BE2C (cell line): ENCODE measurements around the gene NUTM1.

Source experiments
- DNase-seq: peaks from one replicate; pipeline ENCODE4 v3.0.0-alpha.2; 2020
- H3K27me3 ChIP-seq: fragments of 250-450 bp; sonication (Bioruptor Pico); 2 replicates; pipeline ENCODE4 v1.5.1; 2020; ENCODE audit warnings: mild to moderate bottlenecking
- H3K36me3 ChIP-seq: fragments of 250-450 bp; sonication (Bioruptor Pico); 2 replicates; pipeline ENCODE4 v1.5.1; 2020; ENCODE audit warnings: mild to moderate bottlenecking
- H3K4me1 ChIP-seq: fragments of 250-450 bp; sonication (Bioruptor Pico); 2 replicates; pipeline ENCODE4 v1.5.1; 2020
- H3K4me3 ChIP-seq: 2 replicates; pipeline ENCODE4 v1.5.1; 2011; ENCODE audit warnings: low read depth, low read length
- H3K9me3 ChIP-seq: fragments of 250-450 bp; sonication (Bioruptor Pico); 2 replicates; pipeline ENCODE4 v1.5.1; 2020
- TF ChIP-seq, protein P1 (sequence below): IDR thresholded peaks from 2 replicates; pipeline ENCODE4 v1.5.1; 2012; ENCODE audit warnings: mild to moderate bottlenecking, low read depth, low read length

Gene NUTM1

DNA sequence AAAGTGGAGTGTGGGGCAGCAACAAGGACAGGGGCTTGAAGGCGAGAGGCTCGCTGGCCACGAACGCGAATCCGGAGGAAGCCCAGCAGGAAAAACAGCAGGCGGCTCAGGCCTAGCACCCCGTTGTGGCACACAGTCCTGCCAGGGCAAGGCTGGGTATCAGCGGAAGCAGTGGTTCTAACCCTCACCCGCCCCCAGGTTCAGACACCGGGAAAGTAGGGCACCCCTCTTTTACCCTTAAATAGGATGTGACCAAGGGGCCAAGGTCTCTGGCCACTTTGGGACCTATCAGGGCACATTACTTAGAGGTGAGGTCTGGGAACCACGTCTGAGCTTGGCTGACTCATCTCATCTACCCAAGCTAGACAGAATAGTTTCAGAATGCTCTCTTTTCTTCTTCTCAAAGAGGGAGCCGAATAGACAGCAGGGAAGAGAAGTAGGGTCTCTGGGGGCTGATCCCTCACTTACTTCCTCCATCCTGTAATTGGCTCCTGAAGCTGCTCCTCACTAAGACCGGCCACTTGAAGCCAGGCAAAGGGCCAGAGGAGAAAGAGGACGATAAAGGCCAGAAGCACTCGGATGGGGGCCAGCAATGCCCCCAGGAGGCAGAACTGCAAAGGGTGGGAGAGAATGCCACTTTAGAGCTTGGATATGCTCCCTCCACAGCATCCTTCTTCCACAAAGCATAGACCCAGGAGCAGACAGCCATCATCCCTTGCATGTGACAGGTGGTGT lies 22.1 kb downstream of the NUTM1 start:
- Histone ChIP-seq H3K4me1 (no peaks in the 10 kb centered on the region), H3K27me3 (no peaks in the 10 kb centered on the region), H3K4me3 (no peak overlapping the region; the same call in 1 of the 2 replicates), H3K9me3 (no peaks in the 10 kb centered on the region), H3K36me3 (no peaks in the 10 kb centered on the region)
- DNase-seq: no peak
- TF ChIP-seq, protein P1, sequence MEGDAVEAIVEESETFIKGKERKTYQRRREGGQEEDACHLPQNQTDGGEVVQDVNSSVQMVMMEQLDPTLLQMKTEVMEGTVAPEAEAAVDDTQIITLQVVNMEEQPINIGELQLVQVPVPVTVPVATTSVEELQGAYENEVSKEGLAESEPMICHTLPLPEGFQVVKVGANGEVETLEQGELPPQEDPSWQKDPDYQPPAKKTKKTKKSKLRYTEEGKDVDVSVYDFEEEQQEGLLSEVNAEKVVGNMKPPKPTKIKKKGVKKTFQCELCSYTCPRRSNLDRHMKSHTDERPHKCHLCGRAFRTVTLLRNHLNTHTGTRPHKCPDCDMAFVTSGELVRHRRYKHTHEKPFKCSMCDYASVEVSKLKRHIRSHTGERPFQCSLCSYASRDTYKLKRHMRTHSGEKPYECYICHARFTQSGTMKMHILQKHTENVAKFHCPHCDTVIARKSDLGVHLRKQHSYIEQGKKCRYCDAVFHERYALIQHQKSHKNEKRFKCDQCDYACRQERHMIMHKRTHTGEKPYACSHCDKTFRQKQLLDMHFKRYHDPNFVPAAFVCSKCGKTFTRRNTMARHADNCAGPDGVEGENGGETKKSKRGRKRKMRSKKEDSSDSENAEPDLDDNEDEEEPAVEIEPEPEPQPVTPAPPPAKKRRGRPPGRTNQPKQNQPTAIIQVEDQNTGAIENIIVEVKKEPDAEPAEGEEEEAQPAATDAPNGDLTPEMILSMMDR: no peak

DNA sequence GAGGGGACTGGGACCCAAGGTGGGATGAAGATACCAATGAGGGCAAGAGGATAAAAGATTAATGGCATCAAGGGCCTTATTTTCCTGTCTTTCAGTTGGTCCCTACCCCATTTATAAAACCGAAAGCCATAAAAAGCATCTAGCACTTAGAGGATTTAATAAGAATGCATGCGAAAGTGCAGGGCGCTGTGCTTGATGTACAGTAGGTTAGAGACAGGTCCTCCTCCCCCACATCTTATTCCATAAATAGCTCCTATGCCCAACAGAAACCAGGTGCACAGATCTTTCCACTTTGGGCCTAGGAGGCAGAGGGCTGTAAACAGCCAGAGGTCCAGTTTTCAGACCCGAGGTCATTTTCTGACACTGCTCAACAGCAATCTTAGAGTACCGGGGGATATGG lies 22.7 kb downstream of the NUTM1 start:
- H3K9me3 ChIP-seq: no peaks in the 10 kb centered on the region
- H3K4me1 ChIP-seq: no peaks in the 10 kb centered on the region
- no peaks in the 10 kb centered on the region for H3K36me3 ChIP-seq
- no peak for DNase-seq
- peak overlapping the region; percentile 88 for H3K4me3 ChIP-seq
- H3K27me3 ChIP-seq: no peaks in the 10 kb centered on the region
- TF ChIP-seq, protein P1: no peak

DNA sequence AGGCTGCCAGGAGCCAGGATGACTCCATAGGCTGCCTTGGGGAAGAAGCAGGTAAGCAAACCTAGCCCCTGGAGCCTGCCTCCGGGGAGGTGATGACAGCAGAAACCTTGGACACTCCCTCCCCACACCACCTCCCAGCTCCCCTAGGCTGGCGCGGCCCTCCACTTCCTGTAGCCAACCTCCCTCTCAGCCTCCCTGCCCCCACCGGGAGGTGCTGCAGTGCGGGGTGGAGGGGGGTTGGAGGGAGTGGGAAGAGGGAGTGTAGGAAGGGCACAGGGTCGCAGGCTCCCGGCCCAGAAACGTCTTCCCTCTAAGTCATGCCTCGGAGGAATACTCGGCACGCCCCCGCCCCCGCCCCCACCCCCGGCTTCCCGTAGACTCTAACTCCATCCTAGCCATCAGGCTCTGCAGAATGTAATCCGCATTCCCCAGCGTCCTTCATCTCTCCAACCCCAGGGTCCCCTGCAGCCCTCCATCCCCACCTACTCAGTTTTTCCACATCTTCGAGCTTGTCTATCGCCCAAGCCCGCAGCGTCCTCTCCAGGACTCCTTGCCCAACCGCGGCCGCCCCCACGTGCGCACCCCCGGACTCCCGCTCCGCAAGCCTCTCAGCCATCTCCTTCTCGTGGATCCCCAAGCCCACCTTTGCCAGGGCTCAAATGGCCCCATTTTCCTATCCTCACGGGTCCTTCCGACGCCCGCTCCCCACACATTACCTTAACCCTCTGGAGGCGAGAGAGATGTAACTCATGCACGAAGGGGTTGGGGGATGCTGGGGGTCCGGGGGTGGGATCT lies 23.4 kb downstream of the NUTM1 start:
- TF ChIP-seq, protein P1: no peak
- no peaks in the 10 kb centered on the region for H3K36me3 ChIP-seq
- H3K4me1 ChIP-seq: no peaks in the 10 kb centered on the region
- no peaks in the 10 kb centered on the region for H3K9me3 ChIP-seq
- peak overlapping the region; percentile 88 for H3K4me3 ChIP-seq
- no peaks in the 10 kb centered on the region for H3K27me3 ChIP-seq
- peak; percentile 75 for DNase-seq

DNA sequence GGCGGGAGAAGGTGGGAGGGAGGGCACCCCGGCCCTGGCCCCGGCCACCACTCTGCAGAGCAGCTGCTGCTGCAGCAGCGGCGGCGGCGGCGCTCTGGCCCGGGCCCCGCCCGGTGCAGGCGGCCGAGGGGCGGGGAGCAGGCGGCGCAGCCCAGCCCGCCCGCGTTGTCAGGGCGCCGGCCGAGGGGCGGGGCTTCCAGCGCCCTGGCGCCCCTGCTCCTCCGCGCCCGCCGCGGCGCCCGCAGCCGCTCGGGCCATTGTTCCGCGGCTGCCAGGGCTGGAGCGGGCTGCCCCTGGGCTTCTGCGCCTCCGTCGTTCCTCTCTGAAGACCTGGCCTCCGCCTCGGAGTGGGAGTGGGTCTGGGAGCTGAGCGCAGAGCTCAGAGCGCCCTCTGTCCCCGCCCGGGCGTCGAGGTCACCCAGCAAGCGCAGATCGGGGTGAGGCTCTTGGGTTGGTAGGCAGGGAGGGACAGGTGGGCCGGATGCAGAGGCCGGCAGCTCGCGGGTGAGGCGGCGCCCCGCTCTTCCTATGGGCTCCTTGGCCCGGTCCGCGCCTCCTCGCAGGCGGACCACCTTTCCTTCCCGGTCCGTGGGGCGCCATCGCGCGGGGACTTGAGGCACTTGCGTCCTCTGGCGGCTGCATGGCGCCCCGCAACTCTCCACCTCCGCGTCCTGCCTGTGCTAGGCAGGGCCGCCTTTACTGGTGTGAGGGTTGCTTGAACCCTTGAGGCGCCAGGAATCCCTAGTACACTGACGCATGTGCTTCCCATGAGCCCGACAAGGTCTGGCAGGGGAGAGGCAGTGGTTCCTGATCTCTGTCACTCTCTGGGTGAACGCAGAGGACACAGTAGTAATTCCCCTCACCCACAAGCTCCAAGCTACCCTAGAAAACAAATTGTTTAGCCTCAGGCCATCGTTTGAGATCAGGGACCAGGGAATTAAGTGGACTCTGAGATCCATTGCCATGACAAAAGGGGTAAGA lies 24.3 kb downstream of the NUTM1 start, which contains the start of gene LPCAT4:
Gene LPCAT4 (minus strand): TSS at position 96 of the 981 bp plus-strand sequence. CDS start 96 bp downstream, outside the sequence.
- Histone ChIP-seq H3K4me3 (peak within 1 kb of the TSS; percentile 88), H3K27me3 (no peaks in the 10 kb centered on the region), H3K9me3 (no peaks in the 10 kb centered on the region), H3K4me1 (no peaks in the 10 kb centered on the region), H3K36me3 (no peaks in the 10 kb centered on the region)
- TF ChIP-seq, protein P1: peak; percentile 87
- DNase-seq: peak; percentile 92

DNA sequence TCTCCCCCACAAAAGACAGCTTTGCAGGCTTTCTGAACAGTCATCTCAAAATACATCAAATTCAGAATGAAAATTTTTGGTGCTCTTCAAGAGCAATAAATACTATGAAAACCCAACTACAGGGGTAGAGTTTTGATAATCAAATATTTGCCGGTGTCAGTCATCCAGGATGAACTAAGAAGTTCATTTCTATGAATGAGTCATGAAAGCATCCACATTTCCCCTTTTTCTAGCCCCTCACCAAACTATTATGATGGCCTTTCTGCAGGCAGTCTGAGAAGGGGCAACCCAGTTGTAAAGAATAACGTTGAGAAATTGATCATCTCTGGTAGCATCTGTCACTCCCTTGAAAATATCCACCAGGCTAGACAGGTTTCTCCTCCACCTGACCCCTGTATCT lies 27.0 kb downstream of the NUTM1 start:
- no peak overlapping the region for H3K4me3 ChIP-seq
- no peaks in the 10 kb centered on the region for H3K27me3 ChIP-seq
- H3K36me3 ChIP-seq: no peaks in the 10 kb centered on the region
- TF ChIP-seq, protein P1: no peak
- H3K9me3 ChIP-seq: no peaks in the 10 kb centered on the region
- no peaks in the 10 kb centered on the region for H3K4me1 ChIP-seq
- no peak for DNase-seq
